WI38 (cell line): ENCODE results near the gene ZBTB8A.

ENCODE experiments used
- H3K4me3 ChIP-seq: 2 replicates; pipeline ENCODE4 v1.5.1; 2011; ENCODE audit warnings: low read depth, mild to moderate bottlenecking, control low read depth, low read length
- CTCF ChIP-seq: IDR thresholded peaks from 2 replicates; pipeline ENCODE4 v1.5.1; 2012; ENCODE audit warnings: low read depth, mild to moderate bottlenecking, control low read depth, low read length

ZBTB8A gene

GRCh38 chr1:32606565-32607371 is 67.5 kb downstream of the ZBTB8A start:
- H3K4me3 ChIP-seq = no peak overlapping the region
- no peak for TF ChIP-seq CTCF

- TF ChIP-seq CTCF = no peak
- no peak overlapping the region for H3K4me3 ChIP-seq
These were observed 70.0 kb downstream of the ZBTB8A start for GRCh38 chr1:32609180-32609579.

- H3K4me3 ChIP-seq = peak overlapping the region; percentile 57
- no peak for TF ChIP-seq CTCF
These were observed 72.6 kb downstream of the ZBTB8A start for GRCh38 chr1:32611859-32612188.

GRCh38 chr1:32612189-32612881 is 73.1 kb downstream of the ZBTB8A start:
- no peak; the same call in 1 of the 2 replicates for TF ChIP-seq CTCF
- H3K4me3 ChIP-seq = peak overlapping the region; percentile 57

GRCh38 chr1:32613472-32613871 is 74.2 kb downstream of the ZBTB8A start:
- no peak overlapping the region for H3K4me3 ChIP-seq
- TF ChIP-seq CTCF = no peak

GRCh38 chr1:32618673-32619221 is 79.5 kb downstream of the ZBTB8A start:
- H3K4me3 ChIP-seq = no peak overlapping the region
- TF ChIP-seq CTCF = no peak
